Stimulated activated CD8-positive, alpha-beta memory T cell treated with anti-CD3 and anti-CD28 coated beads, Interleukin-15, amount 100 ng/mL, for 4 hours (primary cell): ENCODE results near the gene RREB1.
"Not testable (repeated sequence)": the region's sequence is repeated elsewhere in the genome, so short reads cannot be mapped to it uniquely, and the experiment has no call there.

Experiments
- DNase-seq, 2 donors: peaks; one replicate each; pipeline ENCODE4 v3.0.0-alpha.2; 2020; ENCODE audit warnings: low read depth in 2 of 2

RREB1 gene

GRCh38 chr6:7143476-7143974 lies 35.8 kb downstream of the RREB1 start:
- no peak for DNase-seq

- DNase-seq, result no peak
Observed at GRCh38 chr6:7144872-7145584, 37.3 kb downstream of the RREB1 start.

- DNase-seq, result no peak
Observed at GRCh38 chr6:7145585-7145884, 37.8 kb downstream of the RREB1 start.

- no peak for DNase-seq
Observed at GRCh38 chr6:7145885-7146828, 38.4 kb downstream of the RREB1 start.

GRCh38 chr6:7147051-7147671 lies 39.4 kb downstream of the RREB1 start:
- DNase-seq, result no peak

- DNase-seq, result no peak
Observed at GRCh38 chr6:7148100-7148822, 40.5 kb downstream of the RREB1 start.

- no peak for DNase-seq
Observed at GRCh38 chr6:7150381-7151064, 42.8 kb downstream of the RREB1 start.

GRCh38 chr6:7151381-7151780 lies 43.6 kb downstream of the RREB1 start:
- no peak for DNase-seq

GRCh38 chr6:7152462-7152861 lies 44.7 kb downstream of the RREB1 start:
- DNase-seq, result no peak

GRCh38 chr6:7153789-7154188 lies 46.0 kb downstream of the RREB1 start:
- no peak for DNase-seq

GRCh38 chr6:7154341-7155139 lies 46.8 kb downstream of the RREB1 start:
- no peak for DNase-seq

GRCh38 chr6:7155871-7156579 lies 48.3 kb downstream of the RREB1 start:
- DNase-seq, result no peak

- DNase-seq, result no peak
Observed at GRCh38 chr6:7156643-7157278, 49.0 kb downstream of the RREB1 start.

- DNase-seq, result not testable (repeated sequence)
Observed at GRCh38 chr6:7157307-7157706, 49.5 kb downstream of the RREB1 start.

GRCh38 chr6:7157752-7158616 lies 50.2 kb downstream of the RREB1 start:
- no peak for DNase-seq

GRCh38 chr6:7159790-7160525 lies 52.2 kb downstream of the RREB1 start:
- no peak for DNase-seq

- no peak for DNase-seq
Observed at GRCh38 chr6:7161253-7161623, 53.5 kb downstream of the RREB1 start.

GRCh38 chr6:7161845-7162244 lies 54.1 kb downstream of the RREB1 start:
- no peak for DNase-seq
